SK-N-SH (cell line): ENCODE results near the gene COX7A1. TPM values are rescaled to one million over a fixed set of nuclear protein-coding genes. Genes with fewer than 3 reads are reported as not detected.

Source experiments
- CTCF ChIA-PET: fragments of 300-600, 350-600 bp; formaldehyde crosslinking; extraction: SDS; loops from one replicate; lab custom pipeline; 2021; lab: Yijun Ruan, JAX
- POLR2A ChIA-PET: fragments of 350-600 bp; sonication (Branson Sonifier 250); formaldehyde crosslinking; extraction: SDS; loops from one replicate; lab custom pipeline; 2020; ENCODE audit warnings: antibody characterized with exemption, inconsistent platforms; lab: Yijun Ruan, JAX
- DNase-seq: peaks from one replicate; pipeline ENCODE4 v3.0.0; 2012
- H2AFZ ChIP-seq: fragments of 200-600 bp; sonication (generic); 2 replicates; pipeline ENCODE4 v1.8.1; 2016; ENCODE audit warnings: antibody characterized with exemption, mild to moderate bottlenecking, low read depth
- H3F3A ChIP-seq: fragments of 200-600 bp; sonication (generic); replicated peaks from 2 replicates; pipeline ENCODE3; 2016; ENCODE audit warnings: antibody characterized with exemption, mild to moderate bottlenecking; ENCODE audit not compliant: insufficient read depth
- H3K27ac ChIP-seq, 2 experiments: fragments of 200-500 bp in 1 of 2; fragments of 200-600 bp in 1 of 2; sonication (Bioruptor generic) in 1 of 2; sonication (generic), shearing (Covaris generic) in 1 of 2; 2 replicates each; pipeline versions ENCODE4 v1.5.1 to v1.6.1; 2014 to 2016; ENCODE audit warnings: low read depth in 2 of 2, inconsistent platforms in 1 of 2, low read length in 1 of 2, mild to moderate bottlenecking in 1 of 2, mixed read lengths in 1 of 2
- H3K27me3 ChIP-seq: fragments of 200-600 bp; sonication (generic), shearing (Covaris generic); 2 replicates; pipeline ENCODE4 v1.6.1; 2016; ENCODE audit warnings: mixed run types; ENCODE audit not compliant: insufficient read depth
- H3K36me3 ChIP-seq, 2 experiments: fragments of 200-500 bp in 1 of 2; fragments of 200-600 bp in 1 of 2; sonication (Bioruptor generic) in 1 of 2; sonication (generic) in 1 of 2; replicated peaks in 1 of 2; 2 replicates each; pipeline versions ENCODE3 to v1.5.1; 2014 to 2016; ENCODE audit warnings: low read length in 1 of 2, mild to moderate bottlenecking in 1 of 2; ENCODE audit not compliant: insufficient read depth in 2 of 2, control insufficient read depth in 1 of 2
- H3K4me1 ChIP-seq, 2 experiments: fragments of 200-500 bp in 1 of 2; fragments of 200-600 bp in 1 of 2; sonication (Bioruptor generic) in 1 of 2; sonication (generic), shearing (Covaris generic) in 1 of 2; 2 replicates each; pipeline versions ENCODE4 v1.5.1 to v1.6.1; 2014 to 2016; ENCODE audit warnings: low read depth in 1 of 2, low read length in 1 of 2, mixed run types in 1 of 2; ENCODE audit not compliant: insufficient read depth in 2 of 2, control insufficient read depth in 1 of 2
- H3K4me2 ChIP-seq: fragments of 200-600 bp; sonication (generic), shearing (Covaris generic); 2 replicates; pipeline ENCODE4 v1.6.1; 2017; ENCODE audit warnings: mixed run types
- H3K4me3 ChIP-seq, 2 experiments: fragments of 200-500 bp in 1 of 2; fragments of 200-600 bp in 1 of 2; sonication (Bioruptor generic) in 1 of 2; sonication (generic), shearing (Covaris generic) in 1 of 2; 2 replicates each; pipeline versions ENCODE4 v1.5.1 to v1.8.1; 2014 to 2016; ENCODE audit warnings: low read depth in 2 of 2, inconsistent platforms in 1 of 2, low read length in 1 of 2, mild to moderate bottlenecking in 1 of 2, mixed read lengths in 1 of 2, moderate library complexity in 1 of 2
- H3K79me2 ChIP-seq: fragments of 200-600 bp; sonication (generic); 2 replicates; pipeline ENCODE4 v1.8.1; 2017; ENCODE audit warnings: mild to moderate bottlenecking; ENCODE audit not compliant: insufficient read depth
- H3K9ac ChIP-seq: fragments of 200-600 bp; sonication (generic); 2 replicates; pipeline ENCODE4 v1.6.1; 2017; ENCODE audit warnings: mixed run types
- H3K9me2 ChIP-seq: fragments of 200-600 bp; sonication (generic); 2 replicates; pipeline ENCODE4 v1.6.1; 2017; ENCODE audit warnings: mixed run types
- H3K9me3 ChIP-seq: fragments of 200-600 bp; sonication (generic); 2 replicates; pipeline ENCODE4 v1.6.1; 2017; ENCODE audit warnings: mixed run types, mild to moderate bottlenecking, moderate library complexity
- H4K20me1 ChIP-seq: fragments of 200-600 bp; sonication (generic); 2 replicates; pipeline ENCODE4 v1.6.1; 2017; ENCODE audit warnings: mild to moderate bottlenecking, mixed run types; ENCODE audit not compliant: insufficient read depth
- CHD2 ChIP-seq: fragments of 150-350 bp; IDR thresholded peaks from 2 replicates; pipeline ENCODE4 v1.6.1; 2018; ENCODE audit warnings: low read length; ENCODE audit not compliant: partially characterized antibody
- EP300 ChIP-seq, 2 experiments: IDR thresholded peaks; 2 replicates each; pipeline versions ENCODE4 v1.4.0 to v1.6.1; 2012; ENCODE audit warnings: borderline replicate concordance in 1 of 2, low read depth in 1 of 2, low read length in 1 of 2
- EZH2phosphoT487 ChIP-seq: fragments of 200-600 bp; sonication (generic); IDR thresholded peaks from 2 replicates; pipeline ENCODE4 v1.6.1; 2017; ENCODE audit warnings: low read depth, mixed run types, mild to moderate bottlenecking, antibody characterized with exemption, moderate library complexity, borderline replicate concordance
- FOXJ3 ChIP-seq: sonication (generic); formaldehyde crosslinking; IDR thresholded peaks from 2 replicates; pipeline ENCODE4 v1.5.1; 2020; ENCODE audit warnings: mild to moderate bottlenecking, missing genetic modification reagents
- GABPA ChIP-seq: IDR thresholded peaks from 2 replicates; pipeline ENCODE4 v1.4.0; 2012; ENCODE audit warnings: low read depth, mild to moderate bottlenecking
- GATA2 ChIP-seq: sonication (generic); formaldehyde crosslinking; IDR thresholded peaks from 2 replicates; pipeline ENCODE4 v1.5.0; 2020; ENCODE audit warnings: mild to moderate bottlenecking, missing genetic modification reagents
- MAX ChIP-seq: IDR thresholded peaks from 2 replicates; pipeline ENCODE4 v1.4.0; 2012; ENCODE audit warnings: low read depth
- MEF2A ChIP-seq: IDR thresholded peaks from 2 replicates; pipeline ENCODE4 v1.4.0; 2012; ENCODE audit warnings: low read depth, borderline replicate concordance
- POLR2AphosphoS5 ChIP-seq: IDR thresholded peaks from 2 replicates; pipeline ENCODE4 v1.6.1; 2012; ENCODE audit warnings: low read depth, low read length
- REST ChIP-seq: IDR thresholded peaks from 2 replicates; pipeline ENCODE4 v1.6.1; 2012; ENCODE audit warnings: mild to moderate bottlenecking, low read depth, low read length, moderate library complexity
- RFX5 ChIP-seq: IDR thresholded peaks from 2 replicates; pipeline ENCODE4 v1.6.1; 2012; ENCODE audit warnings: mild to moderate bottlenecking, improper control_type of control experiment, low read length
- RXRA ChIP-seq: IDR thresholded peaks from 2 replicates; pipeline ENCODE4 v1.4.0; 2012; ENCODE audit warnings: low read depth, mild to moderate bottlenecking, borderline replicate concordance
- TAF1 ChIP-seq: IDR thresholded peaks from 2 replicates; pipeline ENCODE4 v1.6.1; 2012; ENCODE audit warnings: low read depth, mild to moderate bottlenecking, low read length, moderate library complexity, borderline replicate concordance
- TEAD4 ChIP-seq: IDR thresholded peaks from 2 replicates; pipeline ENCODE4 v1.4.0; 2012; ENCODE audit warnings: mild to moderate bottlenecking, borderline replicate concordance; ENCODE audit not compliant: insufficient read depth
- USF1 ChIP-seq: IDR thresholded peaks from 2 replicates; pipeline ENCODE4 v1.4.0; 2012; ENCODE audit warnings: low read depth, borderline replicate concordance
- YY1 ChIP-seq: IDR thresholded peaks from 2 replicates; pipeline ENCODE4 v1.4.0; 2012; ENCODE audit warnings: low read depth, mild to moderate bottlenecking
- ZBTB33 ChIP-seq: IDR thresholded peaks from 2 replicates; pipeline ENCODE4 v1.4.0; 2012; ENCODE audit warnings: low read depth, borderline replicate concordance
- WGBS: methylation state at CpG from one replicate; pipeline ENCODE4 v1.1.6; 2017; ENCODE audit warnings: low lambda C conversion rate; 5-methylcytosine and 5-hydroxymethylcytosine counted together
- polyA plus RNA-seq, 3 experiments: library from polyadenylated mRNA; depleted of rRNA; stranded (reverse); fragments of >200 nt; gene quantifications; 2 replicates each; pipeline ENCODE4 v1.2.3, GENCODE V29; 2012

Gene COX7A1
- polyA plus RNA-seq, 1 of the 3 experiments (the other 2 are of a cell fraction): not detected

GRCh38 chr19:36142046-36142445 is 10.2 kb downstream of the COX7A1 start:
- no peak overlapping the region for H2AFZ ChIP-seq
- no peak overlapping the region for H3K27ac ChIP-seq
- H3K4me2 ChIP-seq: peak overlapping the region; percentile 80
- WGBS: 93% methylated on average over 14 of the region's 14 CpGs
- peaks cover 8 to 9% of the 10 kb centered on the region in 2 experiments; a peak in 3 of 4 replicates for H3K4me1 ChIP-seq
- peaks cover 37% of the 10 kb centered on the region for H4K20me1 ChIP-seq
- ChIA-PET CTCF (interaction anchor here (1.1 to 1.2 kb wide), 2 partner anchors 28 to 187 kb away, joined by 3 to 4 read pairs; no protein-coding TSS in a partner anchor), POLR2A (no interaction called here)
- H3K9me3 ChIP-seq: no peaks in the 10 kb centered on the region
- H3F3A ChIP-seq: peaks cover 21% of the 10 kb centered on the region
- no peaks in the 10 kb centered on the region for H3K27me3 ChIP-seq
- peaks cover 38 to 49% of the 10 kb centered on the region in 2 experiments for H3K36me3 ChIP-seq
- no peaks in the 10 kb centered on the region for H3K9me2 ChIP-seq
- H3K4me3 ChIP-seq: peak overlapping the region; percentile 80 to 90; a peak in 2 of 4 replicates
- no peak overlapping the region for H3K9ac ChIP-seq
- peaks cover 36% of the 10 kb centered on the region for H3K79me2 ChIP-seq
- DNase-seq: no peak
- no peak for TF ChIP-seq RXRA
- no peak for TF ChIP-seq REST
- no peak for TF ChIP-seq MAX
- TF ChIP-seq, all 33 proteins: peak for 0

- 25% methylated on average over 34 of the region's 42 CpGs for WGBS
- Histone ChIP-seq H3K4me1 (peaks cover 14% of the 10 kb centered on the region in 2 experiments; a peak in 3 of 4 replicates), H3K9me2 (no peaks in the 10 kb centered on the region), H3F3A (peaks cover 16% of the 10 kb centered on the region), H3K9ac (peak overlapping the region; percentile 97), H3K27ac (peak overlapping the region; percentile 82 to 93; a peak in 3 of 4 replicates), H2AFZ (no peak overlapping the region), H3K36me3 (peaks cover 31 to 41% of the 10 kb centered on the region in 2 experiments), H3K4me2 (peak overlapping the region; percentile 80), H3K4me3 (peak overlapping the region; percentile 80 to 90), H3K9me3 (no peaks in the 10 kb centered on the region), H3K79me2 (peaks cover 36% of the 10 kb centered on the region), H4K20me1 (peaks cover 30% of the 10 kb centered on the region), H3K27me3 (no peaks in the 10 kb centered on the region)
- CTCF ChIA-PET: interaction anchor here (1.0 kb wide), 1 partner anchor 13 kb away, joined by 4 read pairs; no protein-coding TSS in a partner anchor
- peak; percentile 93 for DNase-seq
- POLR2A ChIA-PET: interaction anchor here (1.2 kb wide), 1 partner anchor 26 kb away, joined by 3 read pairs; the partner anchor contains the start of gene TBCB
- TF ChIP-seq RFX5 (no peak), MEF2A (no peak), ZBTB33 (no peak), FOXJ3 (no peak), YY1 (no peak), USF1 (no peak), TAF1 (0 out of 2 replicates have a peak, but pooled peaks have one; percentile 2), TEAD4 (no peak), EZH2phosphoT487 (no peak), EP300 (IDR thresholded peaks at IDR 0.05; ENCODE audit: borderline replicate concordance in 1 of 2, low read depth in 1 of 2, low read length in 1 of 2) (no peak), CHD2 (no peak), POLR2AphosphoS5 (no peak), GABPA (no peak), GATA2 (CRISPR knock-in tag) (no peak)
These were observed 11.0 kb downstream of the COX7A1 start for GRCh38 chr19:36141039-36141927.
